Activated naive CD4-positive, alpha-beta T cell (primary cell): ENCODE measurements around the gene SLC34A3.

Experiments used
- DNase-seq, 4 experiments: peaks; one replicate each; lab custom pipeline; 2025; lab: John Stamatoyannopoulos, UW

Gene SLC34A3

GRCh38 chr9:137275588-137276472 is 45.1 kb downstream of the SLC34A3 start:
- DNase-seq: no peak

DNA sequence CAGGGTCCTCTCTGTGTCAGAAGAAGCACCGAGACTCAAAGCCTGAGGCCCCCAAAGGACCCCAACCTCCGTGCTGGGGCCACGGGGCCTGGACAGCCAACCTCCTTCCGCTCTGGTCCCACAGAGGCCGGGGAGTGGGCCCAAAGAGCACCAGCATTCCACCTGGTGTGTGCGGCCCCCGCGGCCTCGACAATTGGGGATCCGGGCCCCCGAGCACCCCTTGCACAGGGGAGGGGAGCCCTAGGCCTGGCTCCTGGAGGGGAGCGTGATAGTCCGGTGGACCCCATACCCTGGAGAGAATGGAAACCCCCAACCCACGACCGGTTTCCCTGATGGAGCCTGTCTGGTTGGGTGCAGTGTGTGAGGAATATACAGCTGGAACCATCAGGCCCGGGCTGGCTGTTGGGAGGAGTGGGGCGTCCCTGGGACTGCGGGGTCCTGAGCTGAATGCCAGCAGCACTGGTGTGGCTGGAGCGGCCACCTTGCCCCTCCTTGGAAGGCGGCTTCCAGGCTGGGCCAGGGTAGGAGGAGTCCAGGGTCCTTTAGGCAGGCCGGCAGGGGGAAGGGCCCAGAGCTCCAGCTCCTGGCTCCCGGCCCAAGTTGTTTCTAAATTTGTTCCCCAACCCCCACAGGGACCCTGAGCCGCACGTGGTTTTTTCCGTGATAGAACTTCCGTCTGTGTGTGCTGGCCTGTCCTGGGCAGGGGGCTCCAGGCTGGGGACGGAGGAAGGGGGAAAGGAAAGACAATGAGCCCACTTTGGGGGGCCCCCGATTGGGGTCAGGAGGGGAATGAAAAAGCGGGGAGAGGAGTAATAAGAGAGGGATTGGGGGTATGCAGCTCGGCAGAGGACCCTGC is 46.0 kb downstream of the SLC34A3 start:
- no peak for DNase-seq

GRCh38 chr9:137277329-137278041 is 46.8 kb downstream of the SLC34A3 start, which contains the start of gene TOR4A:
Gene TOR4A, plus strand, starts transcription at chr9:137277726. Its CDS starts 964 bp downstream, at chr9:137278690.
- no peak for DNase-seq

DNA sequence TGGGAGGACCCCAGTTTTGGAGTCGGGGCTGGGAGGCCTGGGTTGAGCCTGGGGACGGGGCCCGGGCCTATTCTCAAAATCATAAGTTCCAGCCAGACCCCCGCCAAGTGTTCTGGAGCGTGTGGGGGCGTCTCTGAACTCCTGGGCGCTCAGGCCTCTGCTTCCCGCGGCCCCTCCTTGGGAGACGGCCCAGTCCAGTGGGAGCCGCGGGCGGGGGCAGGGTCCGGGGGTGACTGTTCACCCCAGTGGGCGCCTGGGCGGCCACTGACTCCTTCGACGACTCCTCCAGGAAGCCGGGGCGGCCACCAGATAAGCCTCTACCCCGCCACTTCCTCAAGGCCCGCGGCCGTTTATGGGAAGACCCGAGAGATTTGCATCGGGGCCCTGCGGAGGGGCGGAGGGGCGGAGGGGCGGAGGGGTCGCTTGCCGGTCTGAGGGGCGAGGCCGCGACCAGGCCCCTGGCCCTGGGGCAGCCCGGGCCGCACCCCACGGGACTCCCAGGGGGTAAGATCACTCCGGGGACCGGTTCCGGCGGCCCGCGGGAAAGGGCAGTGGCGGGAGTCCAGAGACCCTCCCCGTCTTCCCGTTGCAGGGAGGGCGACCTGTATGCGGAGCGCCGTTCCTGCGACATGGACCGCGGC is 47.5 kb downstream of the SLC34A3 start:
- DNase-seq: peak in 1 of 4 experiments; percentile 9

- no peak for DNase-seq
Measured at GRCh38 chr9:137278721-137279711, 48.3 kb downstream of the SLC34A3 start.

GRCh38 chr9:137279741-137280473 is 49.2 kb downstream of the SLC34A3 start:
- no peak for DNase-seq

- DNase-seq: no peak
Measured at GRCh38 chr9:137280474-137281344, 50.0 kb downstream of the SLC34A3 start.

DNA sequence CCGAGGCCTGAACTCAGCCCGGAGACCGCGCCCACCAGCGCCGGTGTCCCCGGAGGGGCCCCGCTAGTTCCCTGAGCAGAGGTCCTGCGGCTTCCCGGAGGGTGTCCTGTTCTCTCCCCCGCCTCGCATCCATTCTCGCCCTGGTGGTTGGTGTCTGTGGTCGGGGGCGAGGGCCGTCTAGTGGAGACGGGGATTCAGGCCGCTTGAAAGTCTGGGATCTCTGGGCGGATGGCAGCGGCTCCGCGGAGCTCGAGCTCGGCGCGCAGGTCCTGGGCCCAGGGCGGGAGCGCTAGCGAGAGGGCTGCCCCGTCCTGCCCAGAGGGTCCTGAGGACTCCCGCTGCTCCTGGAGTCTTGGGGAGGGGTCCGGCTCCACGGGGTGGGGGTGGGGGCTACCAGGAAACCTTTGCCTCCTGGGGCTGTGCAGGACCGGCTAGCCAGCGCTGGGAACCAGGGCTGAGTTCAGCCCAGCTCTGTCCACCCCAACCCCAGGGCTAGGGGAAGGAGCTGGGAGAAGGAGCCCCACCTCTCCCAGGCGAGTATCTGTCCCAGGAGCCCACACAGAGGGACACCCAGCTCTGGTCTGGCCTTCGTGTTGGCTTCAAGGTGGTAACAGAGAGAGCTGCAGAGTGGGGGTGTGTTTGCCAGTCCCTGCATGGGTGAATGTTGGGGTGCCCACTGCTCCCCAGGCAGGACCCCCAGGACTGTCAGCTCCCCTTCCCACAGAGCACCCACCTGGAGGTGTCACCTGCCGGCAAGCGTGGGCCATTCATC is 50.8 kb downstream of the SLC34A3 start:
- DNase-seq: no peak
